Neural progenitor cell (in vitro differentiated cells): Measurements from ENCODE around the gene SMOC2. TPM values are rescaled to one million over a fixed set of nuclear protein-coding genes. Genes with fewer than 3 reads are reported as not detected.

Source experiments
- DNase-seq: peaks from one replicate; pipeline ENCODE4 v3.0.0-alpha.2; 2016; ENCODE audit warnings: low spot score
- H2AFZ ChIP-seq: fragments of 200-600 bp; sonication (generic); replicated peaks from 2 replicates; pipeline ENCODE4 v1.6.1; 2016; ENCODE audit warnings: antibody characterized with exemption
- H3F3A ChIP-seq: fragments of 200-600 bp; sonication (generic); 2 replicates; pipeline ENCODE4 v1.6.1; 2016; ENCODE audit warnings: antibody characterized with exemption, low read depth
- H3K27ac ChIP-seq: fragments of 200-600 bp; sonication (generic); 2 replicates; pipeline ENCODE4 v1.5.1; 2016; ENCODE audit warnings: mild to moderate bottlenecking
- H3K27me3 ChIP-seq: fragments of 200-600 bp; sonication (generic); 2 replicates; pipeline ENCODE4 v1.6.1; 2016; ENCODE audit warnings: mild to moderate bottlenecking, moderate library complexity
- H3K36me3 ChIP-seq: fragments of 200-600 bp; sonication (generic); 2 replicates; pipeline ENCODE4 v1.5.1; 2016
- H3K4me1 ChIP-seq: fragments of 200-600 bp; sonication (generic); 2 replicates; pipeline ENCODE4 v1.6.1; 2016; ENCODE audit warnings: mixed run types
- H3K4me2 ChIP-seq: fragments of 200-600 bp; sonication (generic); 2 replicates; pipeline ENCODE4 v1.6.1; 2016
- H3K4me3 ChIP-seq: fragments of 200-600 bp; sonication (generic); 2 replicates; pipeline ENCODE4 v1.5.1; 2016
- H3K79me2 ChIP-seq: fragments of 200-600 bp; sonication (generic); 2 replicates; pipeline ENCODE4 v1.6.1; 2016; ENCODE audit warnings: low read depth
- H3K9ac ChIP-seq: fragments of 200-600 bp; sonication (generic); 2 replicates; pipeline ENCODE4 v1.6.1; 2016
- H3K9me3 ChIP-seq: fragments of 200-600 bp; sonication (generic); 2 replicates; pipeline ENCODE4 v1.5.1; 2016; ENCODE audit warnings: low read depth
- H4K20me1 ChIP-seq: fragments of 200-600 bp; sonication (generic); 2 replicates; pipeline ENCODE4 v1.6.1; 2016; ENCODE audit warnings: low read depth
- H3K27ac Mint-ChIP-seq: 3 replicates; pipeline ENCODE4 v1.8.0; 2021; ENCODE audit warnings: mixed read lengths
- H3K27me3 Mint-ChIP-seq: 2 replicates; pipeline ENCODE4 v1.8.0; 2022; ENCODE audit warnings: low read depth, mild to moderate bottlenecking, inconsistent platforms, moderate library complexity, mixed read lengths; ENCODE audit not compliant: insufficient read depth
- H3K36me3 Mint-ChIP-seq: 3 replicates; pipeline ENCODE4 v1.8.0; 2021; ENCODE audit warnings: mixed read lengths
- H3K4me1 Mint-ChIP-seq: 3 replicates; pipeline ENCODE4 v1.8.0; 2021; ENCODE audit warnings: mixed read lengths
- H3K4me3 Mint-ChIP-seq: 3 replicates; pipeline ENCODE4 v1.8.0; 2021; ENCODE audit warnings: mild to moderate bottlenecking, moderate library complexity, mixed read lengths
- H3K9me3 Mint-ChIP-seq: 3 replicates; pipeline ENCODE4 v1.8.0; 2020; ENCODE audit warnings: mixed read lengths
- CTCF ChIP-seq: fragments of 200-600 bp; sonication (generic); IDR thresholded peaks from 2 replicates; pipeline ENCODE4 v1.5.1; 2017; ENCODE audit warnings: antibody characterized with exemption, mild to moderate bottlenecking
- EZH2 ChIP-seq: fragments of 200-600 bp; sonication (generic); IDR thresholded peaks from 2 replicates; pipeline ENCODE4 v1.6.1; 2017; ENCODE audit warnings: antibody characterized with exemption, mild to moderate bottlenecking, moderate library complexity
- EZH2phosphoT487 ChIP-seq: fragments of 200-600 bp; sonication (generic); IDR thresholded peaks from 2 replicates; pipeline ENCODE4 v1.6.1; 2017; ENCODE audit warnings: antibody characterized with exemption
- total RNA-seq: library from RNA; depleted of rRNA; stranded (reverse); fragments of >200 nt; gene quantifications from 2 replicates; pipeline ENCODE4 v1.2.3, GENCODE V29; 2015; ENCODE audit warnings: low replicate concordance

The SMOC2 gene
- total RNA-seq, 1 donor from 2014 or later: 0.75 TPM

- Histone ChIP-seq H3K4me1 (no peaks in the 10 kb centered on the region), H3K4me3 (no peak overlapping the region), H4K20me1 (no peaks in the 10 kb centered on the region), H3K9ac (no peak overlapping the region), H2AFZ (no peak overlapping the region), H3K27me3 (no peaks in the 10 kb centered on the region), H3K27ac (no peak overlapping the region), H3K79me2 (no peaks in the 10 kb centered on the region), H3F3A (no peaks in the 10 kb centered on the region), H3K9me3 (no peaks in the 10 kb centered on the region), H3K36me3 (no peaks in the 10 kb centered on the region), H3K4me2 (no peak overlapping the region)
- peaks cover 5% of the 10 kb centered on the region for H3K27me3 Mint-ChIP-seq
- H3K9me3 Mint-ChIP-seq: peaks cover 21% of the 10 kb centered on the region
- H3K36me3 Mint-ChIP-seq: no peaks in the 10 kb centered on the region
- TF ChIP-seq EZH2 (no peak), EZH2phosphoT487 (no peak), CTCF (no peak)
- DNase-seq: no peak
- peaks cover 22% of the 10 kb centered on the region for H3K4me1 Mint-ChIP-seq
- H3K27ac Mint-ChIP-seq: no peak overlapping the region
- H3K4me3 Mint-ChIP-seq: no peak overlapping the region
These were observed 219.5 kb downstream of the SMOC2 start for GRCh38 chr6:168660400-168660945.

- H3K27me3 Mint-ChIP-seq: peaks cover 5% of the 10 kb centered on the region
- no peak overlapping the region for H3K27ac ChIP-seq
- no peak overlapping the region for H3K9ac ChIP-seq
- H3K9me3 ChIP-seq: no peaks in the 10 kb centered on the region
- no peak overlapping the region for H3K4me3 Mint-ChIP-seq
- no peak overlapping the region for H3K4me3 ChIP-seq
- H3K79me2 ChIP-seq: no peaks in the 10 kb centered on the region
- H3K27me3 ChIP-seq: no peaks in the 10 kb centered on the region
- no peak overlapping the region for H3K4me2 ChIP-seq
- H2AFZ ChIP-seq: no peak overlapping the region
- H3F3A ChIP-seq: no peaks in the 10 kb centered on the region
- H3K36me3 Mint-ChIP-seq: no peaks in the 10 kb centered on the region
- TF ChIP-seq EZH2phosphoT487: no peak
- no peak for TF ChIP-seq EZH2
- no peak for TF ChIP-seq CTCF
- peaks cover 14% of the 10 kb centered on the region for H3K9me3 Mint-ChIP-seq
- H3K36me3 ChIP-seq: no peaks in the 10 kb centered on the region
- H3K27ac Mint-ChIP-seq: peak overlapping the region; percentile 48
- H3K4me1 Mint-ChIP-seq: peaks cover 30% of the 10 kb centered on the region
- no peak for DNase-seq
- H3K4me1 ChIP-seq: peaks cover 4% of the 10 kb centered on the region
- H4K20me1 ChIP-seq: no peaks in the 10 kb centered on the region
These were observed 221.4 kb downstream of the SMOC2 start for GRCh38 chr6:168662301-168662936.

- Histone ChIP-seq H3K9me3 (no peaks in the 10 kb centered on the region), H3K4me1 (peaks cover 4% of the 10 kb centered on the region), H3K27ac (no peak overlapping the region), H3K27me3 (no peaks in the 10 kb centered on the region), H2AFZ (peak overlapping the region; percentile 26), H3K4me2 (no peak overlapping the region), H4K20me1 (no peaks in the 10 kb centered on the region), H3K36me3 (no peaks in the 10 kb centered on the region), H3F3A (no peaks in the 10 kb centered on the region), H3K9ac (no peak overlapping the region), H3K79me2 (no peaks in the 10 kb centered on the region), H3K4me3 (no peak overlapping the region)
- TF ChIP-seq EZH2phosphoT487 (no peak), EZH2 (no peak), CTCF (no peak)
- no peaks in the 10 kb centered on the region for H3K36me3 Mint-ChIP-seq
- DNase-seq: no peak
- H3K4me3 Mint-ChIP-seq: no peak overlapping the region
- no peak overlapping the region for H3K27ac Mint-ChIP-seq
- H3K9me3 Mint-ChIP-seq: peaks cover 10% of the 10 kb centered on the region
- H3K4me1 Mint-ChIP-seq: peaks cover 30% of the 10 kb centered on the region
- H3K27me3 Mint-ChIP-seq: peaks cover 5% of the 10 kb centered on the region
These were observed 222.1 kb downstream of the SMOC2 start for GRCh38 chr6:168663041-168663440.
